Lung (tissue), 12 donors: ENCODE data around the gene TSPEAR. TPM values are rescaled to one million over a fixed set of nuclear protein-coding genes. Genes with fewer than 3 reads are reported as not detected.

Source experiments
- ATAC-seq: fragments of 200-7000 bp; cut with Tn5 transposase; one replicate; pipeline ENCODE4 v1.9.1; 2020; ENCODE audit warnings: moderate number of reproducible peaks; ENCODE audit not compliant: insufficient read depth, low FRiP score
- DNase-seq, 3 donors: peaks; one replicate each; pipeline ENCODE4 v3.0.0-alpha.2; 2013 to 2017
- H3K27ac ChIP-seq, 2 donors: one replicate each; pipeline ENCODE4 v1.5.1; 2013; ENCODE audit warnings: mild to moderate bottlenecking in 2 of 2, moderate library complexity in 2 of 2, control low read depth in 1 of 2, inconsistent platforms in 1 of 2, low read depth in 1 of 2, low read length in 1 of 2
- H3K27me3 ChIP-seq, 3 donors: one replicate each; pipeline ENCODE4 v1.5.1; 2013; ENCODE audit warnings: low read length in 2 of 3; ENCODE audit not compliant: control insufficient read depth in 3 of 3, insufficient read depth in 3 of 3
- H3K36me3 ChIP-seq, 4 donors: one replicate each; pipeline ENCODE4 v1.5.1; 2013; ENCODE audit warnings: low read length in 4 of 4, mild to moderate bottlenecking in 1 of 4, moderate library complexity in 1 of 4; ENCODE audit not compliant: control insufficient read depth in 4 of 4, insufficient read depth in 4 of 4
- H3K4me1 ChIP-seq, 5 donors: one replicate each; pipeline ENCODE4 v1.5.1; 2013; ENCODE audit warnings: low read length in 5 of 5, mild to moderate bottlenecking in 2 of 5, moderate library complexity in 1 of 5; ENCODE audit not compliant: control insufficient read depth in 5 of 5, insufficient read depth in 5 of 5
- H3K4me3 ChIP-seq: one replicate; pipeline ENCODE4 v1.5.1; 2013; ENCODE audit warnings: mild to moderate bottlenecking, control low read depth, moderate library complexity
- H3K9ac ChIP-seq, 2 donors: one replicate each; pipeline ENCODE4 v1.5.1; 2013; ENCODE audit warnings: low read length in 2 of 2, control low read depth in 1 of 2; ENCODE audit not compliant: insufficient read depth in 1 of 2
- H3K9me3 ChIP-seq, 4 donors: one replicate each; pipeline ENCODE4 v1.5.1; 2013; ENCODE audit warnings: low read length in 3 of 4, mild to moderate bottlenecking in 1 of 4, moderate library complexity in 1 of 4; ENCODE audit not compliant: control insufficient read depth in 4 of 4, insufficient read depth in 3 of 4
- WGBS, 2 donors: extraction: QIAGEN DNeasy Blood & Tissue Kit; methylation state at CpG; one replicate each; pipeline ENCODE4 v1.1.7; 2013; 5-methylcytosine and 5-hydroxymethylcytosine counted together
- polyA plus RNA-seq, 2 donors: library from polyadenylated mRNA; stranded (reverse); fragments of 200-250 nt; gene quantifications; one replicate each; pipeline ENCODE4 v1.2.1, GENCODE V29; 2013
- total RNA-seq, 2 donors: library from RNA; depleted of rRNA in 1 of 2; stranded (reverse); fragments of >200 nt in 1 of 2; gene quantifications; one replicate each; pipeline ENCODE4 v1.2.1, GENCODE V29; 2014 to 2021
- TF ChIP-seq, protein P1 (sequence below): IDR thresholded peaks from 2 replicates; pipeline ENCODE4 v1.5.1; 2012; ENCODE audit warnings: mild to moderate bottlenecking; ENCODE audit errors: control extremely low read depth, extremely low read depth
- donor health status: control.
- donor health status: control.
- donor health status: Bipolar disorder and iron deficiency.
- donor health status: healthy.
- donor health status: DM: yes; HTN: yes; CAD: no.

TSPEAR gene
- total and polyA plus RNA-seq, 4 donors = 0.02 to 2.1 (median 0.27) TPM

- Histone ChIP-seq H3K27me3 (peaks cover 0 to 4% (median 0%) of the 10 kb centered on the region in 3 donors), H3K4me1 (peaks cover 0 to 2% (median 0%) of the 10 kb centered on the region in 5 donors), H3K9ac (no peak overlapping the region), H3K4me3 (no peak overlapping the region), H3K27ac (no peak overlapping the region), H3K36me3 (no peaks in the 10 kb centered on the region), H3K9me3 (peaks cover 0 to 6% (median 0%) of the 10 kb centered on the region in 4 donors)
- WGBS, 2 donors = 81 to 87% methylated on average over 21 of the region's 21 CpGs
- no peak for DNase-seq
- no peak for ATAC-seq
- TF ChIP-seq, protein P1, sequence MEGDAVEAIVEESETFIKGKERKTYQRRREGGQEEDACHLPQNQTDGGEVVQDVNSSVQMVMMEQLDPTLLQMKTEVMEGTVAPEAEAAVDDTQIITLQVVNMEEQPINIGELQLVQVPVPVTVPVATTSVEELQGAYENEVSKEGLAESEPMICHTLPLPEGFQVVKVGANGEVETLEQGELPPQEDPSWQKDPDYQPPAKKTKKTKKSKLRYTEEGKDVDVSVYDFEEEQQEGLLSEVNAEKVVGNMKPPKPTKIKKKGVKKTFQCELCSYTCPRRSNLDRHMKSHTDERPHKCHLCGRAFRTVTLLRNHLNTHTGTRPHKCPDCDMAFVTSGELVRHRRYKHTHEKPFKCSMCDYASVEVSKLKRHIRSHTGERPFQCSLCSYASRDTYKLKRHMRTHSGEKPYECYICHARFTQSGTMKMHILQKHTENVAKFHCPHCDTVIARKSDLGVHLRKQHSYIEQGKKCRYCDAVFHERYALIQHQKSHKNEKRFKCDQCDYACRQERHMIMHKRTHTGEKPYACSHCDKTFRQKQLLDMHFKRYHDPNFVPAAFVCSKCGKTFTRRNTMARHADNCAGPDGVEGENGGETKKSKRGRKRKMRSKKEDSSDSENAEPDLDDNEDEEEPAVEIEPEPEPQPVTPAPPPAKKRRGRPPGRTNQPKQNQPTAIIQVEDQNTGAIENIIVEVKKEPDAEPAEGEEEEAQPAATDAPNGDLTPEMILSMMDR = no peak
These were observed 198.6 kb downstream of the TSPEAR start for GRCh38 chr21:44512496-44513388.

DNA sequence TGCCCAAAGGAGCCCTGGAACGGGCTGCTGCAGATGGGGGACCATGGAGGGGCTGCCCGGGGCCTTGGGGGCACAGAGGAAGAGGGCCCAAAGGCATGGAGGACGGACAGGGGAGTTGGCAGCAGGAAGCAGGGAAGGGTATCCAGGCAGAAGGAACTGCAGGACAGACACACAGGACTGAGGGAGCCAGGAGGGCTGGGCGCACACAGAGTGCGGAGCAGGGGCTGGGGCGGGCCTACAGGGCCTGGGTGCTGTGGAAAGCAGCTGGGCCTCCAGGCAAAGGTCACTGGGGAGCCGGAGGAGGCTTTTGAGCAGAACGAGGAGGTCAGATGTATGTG, 199.5 kb downstream of the TSPEAR start:
- peaks cover 0 to 4% (median 0%) of the 10 kb centered on the region in 3 donors for H3K27me3 ChIP-seq
- ATAC-seq (no peak), DNase-seq (no peak)

DNA sequence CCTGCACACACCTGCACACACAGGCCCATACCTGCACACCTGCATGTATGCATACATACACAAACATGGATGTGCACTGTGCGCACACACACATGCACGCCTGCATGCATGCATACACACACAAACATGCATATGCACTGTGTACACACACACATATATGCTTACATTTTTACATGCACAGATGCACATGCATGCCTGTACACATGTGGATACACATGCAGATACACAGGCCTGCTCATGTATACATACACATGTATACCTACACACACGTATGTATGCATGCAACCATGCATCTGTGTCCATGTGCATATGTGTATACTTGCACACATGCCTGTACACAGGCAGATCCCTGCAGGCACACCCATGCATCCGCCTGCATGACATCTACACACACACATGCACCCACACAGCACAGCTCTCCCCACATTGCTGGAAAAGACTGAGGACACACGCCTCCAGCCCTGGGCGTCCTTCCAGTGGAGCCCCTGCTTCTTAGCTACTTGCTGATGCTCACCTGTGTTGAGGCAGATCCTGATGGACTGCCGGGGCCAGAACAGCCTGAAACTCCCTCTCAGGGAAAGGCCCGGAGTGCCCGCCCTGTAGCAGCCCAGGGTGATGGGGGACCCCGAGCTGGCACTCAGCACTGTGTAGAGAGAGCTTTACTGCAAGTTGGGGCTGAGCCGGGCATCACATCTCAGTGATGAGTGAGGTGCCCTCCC, 200.0 kb downstream of the TSPEAR start:
- 91 to 92% methylated on average over 11 of the region's 11 CpGs for WGBS, 2 donors

More for the DNA sequence above, 199.5 kb downstream of the TSPEAR start:
- Histone ChIP-seq H3K36me3 (no peaks in the 10 kb centered on the region), H3K9ac (no peak overlapping the region), H3K9me3 (no peaks in the 10 kb centered on the region), H3K27ac (no peak overlapping the region), H3K4me1 (peaks cover 0 to 3% (median 0%) of the 10 kb centered on the region in 5 donors), H3K4me3 (no peak overlapping the region)
- TF ChIP-seq, protein P1 = no peak
- 85 to 91% methylated on average over 8 of the region's 8 CpGs for WGBS, 2 donors

More for the DNA sequence above, 200.0 kb downstream of the TSPEAR start:
- H3K27ac ChIP-seq = no peak overlapping the region
- DNase-seq = no peak
- no peak for ATAC-seq
- H3K36me3 ChIP-seq = no peaks in the 10 kb centered on the region
- H3K4me1 ChIP-seq = peaks cover 0 to 4% (median 0%) of the 10 kb centered on the region in 5 donors
- no peaks in the 10 kb centered on the region for H3K9me3 ChIP-seq
- peaks cover 0 to 4% (median 0%) of the 10 kb centered on the region in 3 donors for H3K27me3 ChIP-seq
- TF ChIP-seq, protein P1 = no peak
- H3K9ac ChIP-seq = no peak overlapping the region
- no peak overlapping the region for H3K4me3 ChIP-seq
